IPS DF 19.7 (cell line): Measurements from ENCODE around the gene ALDH2.
"Not testable (repeated sequence)": the region's sequence is repeated elsewhere in the genome, so short reads cannot be mapped to it uniquely, and the experiment has no call there.

ENCODE experiments used
- DNase-seq: peaks from one replicate; pipeline ENCODE4 v3.0.0-alpha.2; 2013; ENCODE audit warnings: low read depth, low spot score

ALDH2 gene

DNA sequence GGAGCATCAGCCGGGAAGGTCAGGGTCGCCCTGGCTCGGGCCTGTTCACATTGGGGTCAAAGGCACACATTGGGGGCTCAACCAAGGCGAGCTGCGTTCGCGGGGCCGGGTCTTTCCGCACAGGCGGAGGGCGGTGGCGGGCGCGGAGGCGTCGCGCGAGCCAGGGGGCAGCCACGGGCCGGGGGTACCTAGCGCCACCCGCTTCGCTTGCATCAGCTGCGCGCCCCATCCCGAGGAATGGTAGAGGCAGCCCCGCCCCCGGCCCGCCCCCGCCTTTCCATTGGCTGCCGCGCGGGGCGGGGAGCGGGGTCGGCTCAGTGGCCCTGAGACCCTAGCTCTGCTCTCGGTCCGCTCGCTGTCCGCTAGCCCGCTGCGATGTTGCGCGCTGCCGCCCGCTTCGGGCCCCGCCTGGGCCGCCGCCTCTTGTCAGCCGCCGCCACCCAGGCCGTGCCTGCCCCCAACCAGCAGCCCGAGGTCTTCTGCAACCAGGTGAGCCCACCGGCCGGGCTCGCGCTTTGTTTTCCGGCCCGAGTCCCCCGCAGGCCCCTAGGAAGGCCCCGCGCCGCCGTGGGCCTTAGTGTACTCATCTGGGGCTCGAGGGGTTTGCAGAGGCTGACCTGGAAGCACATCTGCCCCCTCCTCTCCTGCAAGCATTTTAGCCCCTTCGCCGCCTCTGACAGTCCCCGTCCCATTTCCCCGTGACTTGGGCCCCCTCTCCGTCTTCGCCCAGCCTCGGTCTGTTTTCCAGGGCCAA lies at the start of gene ALDH2:
ALDH2 (plus strand) TSS at position 326 of the 754 bp plus-strand sequence; CDS start at position 376, 50 bp downstream.
- no peak for DNase-seq

DNA sequence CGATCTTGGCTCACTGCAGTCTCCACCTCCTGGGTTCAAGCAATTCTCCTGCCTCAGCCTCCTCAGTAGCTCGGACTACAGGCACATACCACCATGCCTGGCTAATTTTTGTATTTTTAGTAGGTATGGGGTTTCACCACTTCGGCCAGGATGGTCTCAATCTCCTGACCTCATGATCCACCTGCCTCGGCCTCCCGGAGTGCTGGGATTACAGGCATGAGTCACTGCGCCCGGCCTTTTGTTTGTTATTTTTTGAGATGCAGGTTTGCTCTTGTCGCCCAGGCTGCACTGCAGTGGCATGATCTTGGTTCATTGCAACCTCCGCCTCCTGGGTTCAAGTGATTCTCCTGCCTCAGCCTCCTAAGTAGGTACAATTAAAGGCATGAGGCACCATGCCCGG lies 47.4 kb upstream of the ALDH2 start:
- not testable (repeated sequence) for DNase-seq

- DNase-seq = no peak
Measured at GRCh38 chr12:111720457-111720856, 46.3 kb upstream of the ALDH2 start.

DNA sequence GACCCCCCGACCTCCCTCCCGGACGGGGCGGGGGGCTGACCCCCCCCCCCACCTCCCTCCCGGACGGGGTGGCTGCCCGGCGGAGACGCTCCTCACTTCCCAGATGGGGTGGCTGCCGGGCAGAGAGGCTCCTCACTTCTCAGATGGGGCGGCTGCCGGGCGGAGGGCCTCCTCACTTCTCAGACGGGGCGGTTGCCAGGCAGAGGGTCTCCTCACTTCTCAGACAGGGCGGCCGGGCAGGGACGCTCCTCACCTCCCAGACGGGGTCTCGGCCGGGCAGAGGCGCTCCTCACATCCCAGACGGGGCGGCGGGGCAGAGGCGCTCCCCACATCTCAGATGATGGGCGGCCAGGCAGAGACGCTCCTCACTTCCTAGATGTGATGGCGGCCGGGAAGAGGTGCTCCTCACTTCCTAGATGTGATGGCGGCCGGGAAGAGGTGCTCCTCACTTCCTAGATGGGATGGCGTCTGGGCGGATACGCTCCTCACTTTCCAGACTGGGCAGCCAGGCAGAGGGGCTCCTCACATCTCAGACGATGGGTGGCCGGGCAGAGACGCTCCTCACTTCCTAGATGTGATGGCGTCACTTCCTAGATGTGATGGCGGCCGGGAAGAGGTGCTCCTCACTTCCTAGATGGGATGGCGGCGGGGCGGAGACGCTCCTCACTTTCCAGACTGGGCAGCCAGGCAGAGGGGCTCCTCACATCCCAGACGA lies 42.9 kb upstream of the ALDH2 start:
- not testable (repeated sequence) for DNase-seq

- no peak for DNase-seq
Measured at GRCh38 chr12:111728795-111729194, 37.9 kb upstream of the ALDH2 start.

DNA sequence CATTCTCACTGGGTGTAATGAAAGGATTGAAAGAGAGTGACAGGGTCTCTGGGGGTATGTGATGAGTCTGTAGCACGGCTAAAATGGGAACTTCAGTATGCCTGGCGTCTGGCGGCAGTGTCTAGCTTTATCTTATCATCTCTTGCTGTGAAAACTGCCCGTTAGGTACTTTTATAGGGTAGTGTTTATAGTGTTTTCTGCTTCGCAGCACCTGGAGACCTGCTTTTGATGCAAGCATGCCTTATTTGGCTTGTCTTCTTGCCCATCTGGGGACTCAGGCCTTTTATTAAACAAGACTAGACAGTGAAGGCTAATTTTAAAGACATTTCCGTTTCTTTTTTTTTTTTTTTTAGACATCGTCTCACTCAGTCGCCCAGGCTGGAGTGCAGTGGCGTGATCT lies 36.3 kb upstream of the ALDH2 start:
- DNase-seq = no peak

- no peak for DNase-seq
Measured at GRCh38 chr12:111732786-111733185, 33.9 kb upstream of the ALDH2 start.

DNA sequence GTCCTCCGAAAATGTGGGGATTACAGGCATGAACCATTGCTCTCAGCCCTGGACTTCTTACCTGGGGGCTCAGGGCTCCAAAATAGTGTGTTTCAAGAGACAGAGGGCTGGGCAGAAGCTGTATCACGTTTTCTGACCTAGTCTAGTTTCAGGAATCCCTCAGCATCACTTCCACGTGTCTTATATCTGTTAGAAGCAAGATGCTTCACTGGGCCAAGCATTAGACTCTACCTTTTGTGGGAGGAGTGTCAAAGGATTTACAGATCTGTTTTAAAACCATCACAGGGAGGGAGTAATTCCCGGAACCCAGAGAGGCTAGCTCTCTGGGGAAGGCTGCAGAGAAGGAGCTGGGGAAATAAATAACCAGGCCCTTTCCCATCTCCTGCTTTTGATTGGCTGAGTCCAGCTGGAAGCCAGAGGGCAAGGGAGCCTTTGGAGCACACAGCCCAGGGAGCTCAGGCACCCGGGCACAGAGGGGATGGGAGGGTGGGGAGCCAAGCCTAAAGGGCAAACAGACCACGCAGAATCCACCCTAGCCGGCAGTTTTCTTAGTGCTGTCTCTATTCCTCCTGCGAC lies 33.3 kb upstream of the ALDH2 start:
- no peak for DNase-seq

GRCh38 chr12:111739524-111739923 lies 27.2 kb upstream of the ALDH2 start:
- DNase-seq = not testable (repeated sequence)

- no peak for DNase-seq
Measured at GRCh38 chr12:111741235-111741812, 25.4 kb upstream of the ALDH2 start.

- no peak for DNase-seq
Measured at GRCh38 chr12:111745211-111745610, 21.5 kb upstream of the ALDH2 start.

- DNase-seq = no peak
Measured at GRCh38 chr12:111747333-111747732, 19.4 kb upstream of the ALDH2 start.

DNA sequence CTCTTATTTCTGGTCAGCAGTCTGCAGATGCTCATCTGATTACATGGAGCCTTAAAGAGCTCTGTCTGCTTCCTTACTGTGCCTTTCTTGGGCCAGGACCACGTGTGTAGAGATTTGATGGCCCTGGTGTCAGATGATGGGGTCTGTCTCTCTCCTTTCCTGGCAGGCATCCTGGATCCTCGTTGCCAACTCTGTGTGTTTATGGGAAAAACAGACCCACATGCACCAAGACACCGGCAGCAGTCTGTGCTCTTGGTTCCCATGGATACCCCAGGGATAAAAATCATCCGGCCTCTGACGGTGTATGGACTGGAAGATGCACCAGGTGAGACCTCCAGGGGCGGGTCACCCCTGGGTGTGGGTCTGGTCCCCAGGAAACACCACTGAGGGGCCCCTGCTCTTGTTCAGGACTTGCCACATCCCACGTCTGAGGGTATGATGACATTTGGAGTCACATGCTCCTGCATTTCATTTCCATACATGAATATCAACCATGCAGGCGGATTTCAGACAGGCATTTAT lies 18.5 kb upstream of the ALDH2 start:
- no peak for DNase-seq

DNA sequence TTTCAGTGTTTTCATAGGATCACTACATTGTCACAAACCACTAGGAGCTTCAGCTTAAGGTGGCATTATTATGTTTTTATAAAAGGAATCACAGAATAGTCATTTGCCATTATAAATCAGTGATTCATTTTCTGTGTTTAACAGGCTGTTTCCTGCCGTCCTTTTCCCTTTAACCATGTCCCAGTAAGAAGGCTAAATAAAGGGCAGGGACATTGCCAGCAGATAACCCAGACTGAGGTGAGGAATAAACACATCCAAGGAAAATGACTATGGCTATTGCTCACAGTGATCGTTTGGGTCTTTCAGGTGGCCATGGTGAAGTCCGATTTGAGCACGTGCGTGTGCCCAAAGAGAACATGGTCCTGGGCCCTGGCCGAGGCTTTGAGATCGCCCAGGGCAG lies 17.9 kb upstream of the ALDH2 start:
- DNase-seq = no peak

DNA sequence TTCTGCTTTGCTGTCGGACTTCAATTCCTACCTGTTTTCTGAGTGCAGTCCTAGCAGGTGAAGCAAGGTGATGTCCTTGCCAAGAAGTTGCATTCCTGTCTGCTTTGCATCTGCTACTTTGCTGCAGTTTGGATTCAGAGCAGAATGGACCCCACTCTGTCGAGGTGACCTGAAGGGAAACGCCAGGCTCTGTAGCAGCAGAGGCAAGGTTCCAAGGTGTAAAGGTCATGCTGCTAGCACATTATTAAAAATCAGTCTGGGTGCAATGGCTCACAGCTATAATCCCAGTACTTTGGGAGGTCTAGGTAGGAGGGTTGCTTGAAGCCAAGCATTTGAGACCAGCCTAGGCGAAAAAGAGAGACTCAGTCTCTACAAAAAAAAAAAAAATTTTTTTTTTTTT lies 17.3 kb upstream of the ALDH2 start:
- no peak for DNase-seq

- no peak for DNase-seq
Measured at GRCh38 chr12:111753144-111753881, 13.4 kb upstream of the ALDH2 start.

GRCh38 chr12:111754671-111755070 lies 12.1 kb upstream of the ALDH2 start:
- DNase-seq = no peak

- no peak for DNase-seq
Measured at GRCh38 chr12:111756196-111756595, 10.5 kb upstream of the ALDH2 start.

- no peak for DNase-seq
Measured at GRCh38 chr12:111756681-111757080, 10.1 kb upstream of the ALDH2 start.

DNA sequence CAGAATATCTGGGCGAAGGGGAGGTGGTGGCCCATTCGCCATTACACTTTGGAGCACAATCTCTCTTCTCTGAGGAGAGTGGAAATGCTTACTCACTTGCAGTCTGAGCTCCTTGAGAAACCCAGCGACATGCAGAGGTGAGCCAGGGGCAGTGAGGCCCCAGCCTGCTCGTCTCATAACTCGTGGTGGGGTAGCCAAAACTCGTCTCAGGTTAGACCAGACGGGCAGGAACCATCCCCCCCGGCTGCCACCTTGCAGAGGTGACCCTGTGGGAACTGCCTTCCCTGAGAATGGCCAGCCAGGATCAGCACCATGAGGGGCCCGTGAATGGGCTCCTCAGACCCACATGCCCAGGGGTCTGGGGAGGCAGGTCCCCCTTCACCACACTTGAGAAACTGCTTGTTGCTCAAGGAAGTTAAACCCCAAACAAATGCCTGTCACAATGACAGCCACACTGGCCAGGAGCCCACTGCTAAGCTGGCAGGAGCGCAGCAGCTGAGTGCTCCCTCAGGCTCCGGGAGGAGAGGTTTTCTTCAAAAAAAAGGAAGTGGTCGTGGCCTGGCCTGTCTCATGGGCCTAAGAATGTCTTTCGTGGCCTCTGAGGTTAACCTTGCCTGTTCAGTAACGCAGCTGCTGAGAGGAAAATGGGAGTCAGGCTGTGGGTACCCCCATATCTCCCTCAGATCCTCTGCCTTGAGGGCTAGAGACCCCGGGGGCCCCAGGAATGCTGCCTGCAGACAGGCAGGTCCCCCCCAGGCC lies 9.2 kb upstream of the ALDH2 start:
- no peak for DNase-seq

DNA sequence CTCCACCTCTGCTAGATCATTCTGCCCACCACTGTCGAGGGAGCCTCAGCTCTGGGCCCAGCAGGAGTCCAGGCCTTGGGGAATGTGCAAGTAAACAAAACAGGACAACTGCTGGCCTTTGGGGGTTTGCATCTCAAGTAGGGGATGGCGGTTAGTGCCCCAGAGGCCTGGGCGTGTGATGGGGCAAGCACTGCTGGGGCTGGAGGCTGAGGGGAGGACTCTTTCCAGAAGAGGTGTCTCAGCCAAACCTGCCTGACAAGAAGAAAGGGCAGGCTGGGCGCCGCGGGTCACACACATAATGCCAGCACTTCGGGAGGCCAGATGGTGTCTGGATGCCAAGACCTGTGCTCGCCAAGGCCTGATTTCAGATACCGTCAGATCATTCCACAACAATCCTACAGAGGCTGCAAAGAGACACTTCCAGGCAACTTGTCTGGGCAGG lies 8.6 kb upstream of the ALDH2 start:
- DNase-seq = no peak
